AG09309 (cell line): Measurements from ENCODE around the gene PDLIM1.
"Not testable (repeated sequence)": the region's sequence is repeated elsewhere in the genome, so short reads cannot be mapped to it uniquely, and the experiment has no call there.

Source experiments
- DNase-seq: peaks from one replicate; pipeline ENCODE4 v3.0.0-alpha.2; 2010; ENCODE audit warnings: low read depth
- H3K4me3 ChIP-seq: 2 replicates; pipeline ENCODE4 v1.5.1; 2011; ENCODE audit warnings: mild to moderate bottlenecking, low read depth, low read length, moderate library complexity; ENCODE audit not compliant: control insufficient read depth
- TF ChIP-seq, protein P1 (sequence below): IDR thresholded peaks from 2 replicates; pipeline ENCODE4 v1.5.1; 2011; ENCODE audit warnings: mild to moderate bottlenecking, low read depth, low read length, inconsistent platforms; ENCODE audit not compliant: insufficient read depth, control insufficient read depth; ENCODE audit errors: missing control alignments

The PDLIM1 gene

DNA sequence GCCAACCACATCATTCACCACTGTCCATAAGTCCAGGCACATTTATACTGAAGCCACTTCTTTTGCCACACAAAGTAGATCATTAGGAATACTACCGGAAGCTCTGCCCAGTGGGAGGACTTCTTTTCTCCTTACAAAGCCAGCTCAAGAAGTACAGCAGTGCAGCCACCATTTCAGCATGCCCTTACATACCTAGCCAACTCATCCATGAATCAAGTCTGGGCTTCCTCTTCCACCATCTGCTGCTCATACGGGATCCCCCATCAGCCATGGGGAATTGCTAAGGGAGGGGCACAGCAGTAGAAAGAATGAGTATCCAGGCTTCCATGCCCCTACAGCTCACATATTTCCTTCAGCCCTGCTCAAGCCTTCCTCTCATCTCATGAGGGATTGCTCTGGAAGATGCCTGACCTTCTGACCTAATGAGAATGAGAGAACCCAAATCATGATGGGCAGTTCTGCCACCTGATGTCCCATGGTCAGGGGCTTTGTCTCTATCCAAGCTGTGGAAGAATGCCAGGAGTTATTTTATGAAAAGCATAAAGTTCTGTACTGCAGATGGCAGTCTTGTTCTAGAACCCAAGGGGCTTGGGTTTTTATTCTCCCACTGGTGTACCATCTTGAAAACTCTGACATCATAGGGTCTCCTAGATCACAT lies 57.3 kb downstream of the PDLIM1 start:
- H3K4me3 ChIP-seq: no peak overlapping the region
- TF ChIP-seq, protein P1, sequence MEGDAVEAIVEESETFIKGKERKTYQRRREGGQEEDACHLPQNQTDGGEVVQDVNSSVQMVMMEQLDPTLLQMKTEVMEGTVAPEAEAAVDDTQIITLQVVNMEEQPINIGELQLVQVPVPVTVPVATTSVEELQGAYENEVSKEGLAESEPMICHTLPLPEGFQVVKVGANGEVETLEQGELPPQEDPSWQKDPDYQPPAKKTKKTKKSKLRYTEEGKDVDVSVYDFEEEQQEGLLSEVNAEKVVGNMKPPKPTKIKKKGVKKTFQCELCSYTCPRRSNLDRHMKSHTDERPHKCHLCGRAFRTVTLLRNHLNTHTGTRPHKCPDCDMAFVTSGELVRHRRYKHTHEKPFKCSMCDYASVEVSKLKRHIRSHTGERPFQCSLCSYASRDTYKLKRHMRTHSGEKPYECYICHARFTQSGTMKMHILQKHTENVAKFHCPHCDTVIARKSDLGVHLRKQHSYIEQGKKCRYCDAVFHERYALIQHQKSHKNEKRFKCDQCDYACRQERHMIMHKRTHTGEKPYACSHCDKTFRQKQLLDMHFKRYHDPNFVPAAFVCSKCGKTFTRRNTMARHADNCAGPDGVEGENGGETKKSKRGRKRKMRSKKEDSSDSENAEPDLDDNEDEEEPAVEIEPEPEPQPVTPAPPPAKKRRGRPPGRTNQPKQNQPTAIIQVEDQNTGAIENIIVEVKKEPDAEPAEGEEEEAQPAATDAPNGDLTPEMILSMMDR: no peak
- DNase-seq: no peak

DNA sequence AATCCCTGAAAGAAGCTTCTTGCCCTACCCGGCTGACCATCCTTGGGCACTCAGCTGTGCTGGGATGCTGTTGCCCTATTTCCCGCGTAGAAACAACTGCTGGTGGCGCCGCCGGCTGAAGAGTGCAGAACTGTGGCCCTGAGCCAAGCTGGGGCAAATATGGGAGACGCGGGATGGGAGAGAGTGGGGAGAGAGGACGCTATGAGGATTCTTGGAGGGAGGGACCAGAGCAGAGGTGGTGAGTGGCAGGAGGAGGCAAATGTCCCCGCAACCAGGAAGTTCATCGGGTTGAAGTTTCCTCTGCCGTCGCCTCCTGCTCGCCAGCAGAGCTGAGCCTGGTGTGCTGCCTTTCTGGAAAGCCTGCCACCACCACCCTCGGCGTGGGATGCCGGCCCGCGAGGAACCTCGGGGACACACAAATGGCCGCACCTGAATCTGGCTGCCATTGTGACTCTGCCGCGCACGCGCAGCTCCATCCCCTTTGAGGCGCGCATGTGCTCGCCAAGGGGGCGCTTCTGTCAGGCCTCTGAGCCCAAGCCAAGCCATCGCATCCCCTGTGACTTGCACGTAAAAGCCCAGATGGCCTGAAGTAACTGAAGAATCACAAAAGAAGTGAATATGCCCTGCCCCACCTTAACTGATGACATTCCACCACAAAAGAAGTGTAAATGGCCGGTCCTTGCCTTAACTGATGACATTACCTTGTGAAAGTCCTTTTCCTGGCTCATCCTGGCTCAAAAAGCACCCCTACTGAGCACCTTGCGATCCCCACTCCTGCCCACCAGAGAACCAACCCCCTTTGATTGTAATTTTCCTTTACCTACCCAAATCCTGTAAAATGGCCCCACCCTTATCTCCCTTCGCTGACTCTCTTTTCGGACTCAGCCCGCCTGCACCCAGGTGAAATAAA lies 59.9 kb downstream of the PDLIM1 start:
- DNase-seq, H3K4me3 ChIP-seq: not testable (repeated sequence)

DNA sequence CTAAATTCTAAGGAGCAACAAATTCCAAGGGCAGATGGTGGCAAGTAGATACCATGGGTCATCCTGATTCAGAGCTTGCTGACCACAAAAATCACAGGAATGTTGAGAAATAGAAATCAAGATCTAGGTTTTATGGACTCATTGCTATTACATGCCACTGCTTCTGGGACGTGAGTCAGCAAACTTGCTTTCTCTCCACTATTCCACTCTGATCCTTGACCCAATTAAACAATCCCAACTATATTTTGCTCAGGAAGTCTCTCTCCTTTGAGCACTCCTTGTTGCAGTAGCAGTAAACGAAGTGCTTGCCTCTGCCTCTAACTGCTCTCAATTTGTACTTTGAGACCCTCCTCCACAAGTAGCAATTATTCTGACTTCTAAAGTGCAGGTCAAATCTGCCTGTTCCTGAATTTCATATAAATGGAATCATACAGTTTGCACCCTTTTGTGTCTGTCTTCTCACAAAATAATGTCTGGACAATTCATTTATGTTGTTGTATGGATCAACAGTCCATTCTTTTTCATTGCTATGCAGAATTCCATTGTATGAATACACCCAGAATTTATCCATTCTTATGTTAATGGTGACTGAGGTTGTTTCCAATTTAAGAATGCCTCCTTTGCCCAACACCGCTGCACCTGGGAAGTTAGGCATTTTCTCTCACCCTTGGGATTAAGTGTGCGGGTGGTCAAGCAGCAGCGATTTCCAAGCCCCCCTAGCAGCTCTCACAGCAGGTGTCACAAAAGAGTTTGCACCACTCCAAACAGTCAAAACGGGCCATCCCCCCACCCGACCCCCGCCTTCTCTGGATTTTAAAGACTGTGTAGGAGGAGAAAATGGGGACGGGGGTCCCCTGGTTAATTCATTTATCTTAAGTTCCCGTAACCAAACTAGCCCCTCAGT lies 60.8 kb downstream of the PDLIM1 start:
- no peak overlapping the region for H3K4me3 ChIP-seq
- TF ChIP-seq, protein P1: no peak
- DNase-seq: peak; percentile 95

DNA sequence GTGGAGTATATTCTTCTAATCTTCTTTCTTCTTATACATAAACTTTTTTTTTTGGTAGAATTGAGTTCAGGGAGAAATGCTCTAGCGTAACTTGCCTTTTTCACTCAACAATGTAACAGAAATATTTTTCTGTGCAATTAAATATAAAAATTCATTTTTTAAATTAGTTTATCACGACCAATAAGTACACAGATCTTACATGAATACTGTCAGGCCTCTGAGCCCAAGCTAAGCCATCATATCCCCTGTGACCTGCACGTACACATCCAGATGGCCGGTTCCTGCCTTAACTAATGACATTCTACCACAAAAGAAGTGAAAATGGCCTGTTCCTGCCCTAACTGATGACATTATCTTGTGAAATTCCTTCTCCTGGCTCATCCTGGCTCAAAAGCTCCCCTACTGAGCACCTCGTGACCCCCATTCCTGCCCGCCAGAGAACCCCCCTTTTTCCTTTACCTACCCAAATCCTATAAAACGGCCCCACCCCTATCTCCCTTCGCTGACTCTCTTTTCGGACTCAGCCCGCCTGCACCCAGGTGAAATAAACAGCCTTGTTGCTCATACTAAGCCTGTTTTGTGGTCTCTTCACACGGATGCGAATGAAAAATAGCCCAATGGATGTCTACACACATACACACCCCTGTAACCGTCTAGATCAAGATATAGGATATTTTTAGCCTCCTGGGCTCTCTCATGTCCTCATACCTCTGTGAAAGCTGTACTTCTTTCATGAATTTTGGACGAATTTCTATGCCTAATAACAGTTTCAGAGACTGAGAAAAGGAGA lies 61.7 kb downstream of the PDLIM1 start:
- not testable (repeated sequence) for DNase-seq, H3K4me3 ChIP-seq

DNA sequence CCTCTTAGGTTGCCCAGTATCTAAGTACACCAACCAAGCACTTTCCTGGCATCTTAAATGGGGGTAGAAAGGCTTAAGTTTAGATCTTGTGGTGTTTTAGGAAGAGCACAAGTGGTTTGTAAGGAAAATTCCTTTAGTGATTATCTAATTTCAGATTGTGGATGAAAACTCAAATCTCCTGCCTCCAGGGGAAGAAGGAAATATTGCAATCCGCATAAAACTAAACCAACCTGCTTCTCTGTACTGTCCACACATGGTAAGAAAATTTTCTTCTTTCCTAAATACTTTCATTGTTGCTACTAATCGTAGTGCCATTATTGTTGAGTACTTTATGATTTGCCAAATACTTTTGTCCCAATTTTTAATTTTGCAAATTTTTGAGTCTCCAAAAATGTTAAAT lies 65.7 kb downstream of the PDLIM1 start:
- H3K4me3 ChIP-seq: no peak overlapping the region
- TF ChIP-seq, protein P1: no peak
- DNase-seq: no peak

DNA sequence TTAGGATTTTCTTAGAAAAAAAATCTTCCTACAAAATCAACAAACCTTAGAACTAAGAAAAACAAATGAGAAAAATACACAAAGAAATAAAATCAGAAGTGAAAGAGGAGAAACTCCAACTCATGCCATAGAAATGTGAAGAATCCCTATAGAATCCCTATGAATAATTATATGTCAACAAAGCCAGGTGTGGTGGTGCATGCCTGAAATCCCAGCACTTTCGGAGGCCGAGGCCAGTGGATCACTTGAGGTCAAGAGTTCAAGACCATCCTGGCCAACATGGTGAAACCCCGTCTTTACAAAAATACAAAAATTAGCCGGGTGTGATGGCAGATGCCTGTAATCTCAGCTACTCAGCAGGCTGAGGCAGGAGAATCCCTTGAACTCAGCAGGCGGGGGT lies 69.7 kb downstream of the PDLIM1 start:
- TF ChIP-seq, protein P1: no peak
- DNase-seq: no peak
- no peak overlapping the region for H3K4me3 ChIP-seq

DNA sequence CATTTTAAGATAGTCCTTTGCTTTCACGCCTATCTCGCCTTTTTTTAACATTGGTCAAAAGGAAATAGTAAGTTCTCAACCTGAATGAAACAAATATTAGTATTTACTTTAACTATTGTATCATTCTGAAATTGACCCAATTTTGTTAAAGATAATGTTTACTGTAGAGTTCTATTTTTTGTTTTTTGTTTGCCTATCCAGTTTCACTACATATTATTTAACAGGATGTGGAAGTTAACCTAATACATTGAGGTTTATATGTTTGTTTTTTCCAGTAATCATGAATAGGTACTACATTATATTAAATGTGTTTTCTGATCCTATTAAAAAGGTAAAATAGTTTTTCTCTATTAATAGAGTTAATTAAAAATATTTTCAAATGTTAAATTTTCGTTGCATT lies 70.3 kb downstream of the PDLIM1 start:
- TF ChIP-seq, protein P1: no peak
- H3K4me3 ChIP-seq: no peak overlapping the region
- DNase-seq: no peak
